ENCODE measurements around the gene GIMD1.

DNA sequence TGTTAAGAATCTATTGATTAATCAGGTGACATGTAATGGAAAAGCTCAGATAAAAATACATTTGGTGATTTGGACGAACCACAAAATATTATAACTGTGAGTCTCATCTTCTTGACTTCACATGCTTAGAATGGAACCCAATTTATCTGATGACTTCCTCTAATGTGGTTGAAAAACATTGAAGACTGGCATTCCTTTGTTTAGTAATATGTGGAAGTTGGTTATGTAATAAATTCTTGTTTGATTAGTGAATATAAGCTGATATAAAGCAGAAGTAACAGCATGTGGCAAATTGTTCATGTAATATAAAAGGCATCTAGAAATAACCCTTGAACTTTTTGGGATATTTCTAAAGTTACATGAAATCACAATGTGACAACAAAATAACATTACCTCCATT, 9.7 kb downstream of the GIMD1 start:
- TF ChIP-seq CTCF (IDR thresholded peaks at IDR 0.05) (no peak), EP300 (IDR thresholded peaks at IDR 0.05) (no peak), POLR2A (IDR thresholded peaks at IDR 0.05) (no peak)

All from suprapubic skin (tissue), 3 donors.